GM18526 (cell line): ENCODE data around the gene ITPR2.

Experiments
- POLR2A ChIP-seq: IDR thresholded peaks from 3 replicates; pipeline ENCODE4 v1.6.1; 2011; ENCODE audit not compliant: insufficient read length; ENCODE audit errors: extremely low read depth

The ITPR2 gene

DNA sequence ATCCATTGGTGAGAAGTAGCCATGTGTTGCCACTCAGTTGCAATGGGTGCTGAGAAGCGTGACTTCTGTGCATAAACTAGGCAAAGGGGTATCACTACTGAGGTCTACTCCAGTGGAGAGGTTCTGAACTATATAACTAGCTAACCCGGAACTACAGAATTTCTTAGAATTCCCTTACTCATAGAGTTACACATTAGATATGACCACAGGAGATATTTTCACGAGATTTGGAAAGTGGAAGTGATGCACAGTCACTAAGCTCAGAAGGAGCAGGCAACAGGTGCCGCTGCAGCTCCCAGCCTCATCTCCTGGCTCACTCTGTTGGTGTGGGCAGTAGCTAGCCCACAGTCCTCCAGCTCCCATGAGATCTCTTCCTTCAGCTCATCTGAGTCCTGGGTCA is 501.0 kb downstream of the ITPR2 start:
- TF ChIP-seq POLR2A: no peak

GRCh38 chr12:26331136-26331535 is 501.9 kb downstream of the ITPR2 start:
- no peak for TF ChIP-seq POLR2A

DNA sequence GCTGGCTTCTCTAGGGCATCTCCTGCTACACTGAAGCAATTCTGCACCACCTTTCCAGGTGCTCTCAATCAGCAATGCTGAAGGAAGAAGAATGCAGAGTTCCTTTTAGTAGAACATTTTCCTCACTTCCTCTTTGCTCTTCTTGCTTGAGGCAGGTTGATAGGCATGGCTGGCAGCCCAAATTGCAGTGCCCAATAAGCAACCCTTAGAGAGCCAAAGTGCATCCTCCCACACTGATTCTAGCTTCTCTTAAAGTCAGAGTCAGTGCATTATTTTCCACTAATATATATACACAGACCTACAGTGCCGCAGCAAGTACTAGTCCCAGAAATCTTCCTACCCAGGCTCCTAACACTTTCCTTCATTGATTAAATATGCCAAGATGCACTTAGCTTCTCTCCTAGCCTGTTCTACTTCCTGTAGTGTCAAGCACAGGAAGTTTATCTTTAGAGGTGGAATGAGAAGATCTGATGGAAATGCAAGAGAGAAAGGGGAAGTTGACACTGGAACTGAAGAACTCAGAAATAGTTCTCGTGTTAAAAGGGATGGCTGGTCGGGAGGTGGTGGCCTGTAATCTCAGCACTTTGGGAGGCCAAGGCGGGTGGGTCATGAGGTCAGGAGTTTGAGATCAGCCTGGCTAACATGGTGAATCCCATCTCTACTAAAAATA is 504.9 kb downstream of the ITPR2 start:
- no peak for TF ChIP-seq POLR2A

GRCh38 chr12:26323673-26324072 is 509.3 kb downstream of the ITPR2 start:
- TF ChIP-seq POLR2A: no peak

DNA sequence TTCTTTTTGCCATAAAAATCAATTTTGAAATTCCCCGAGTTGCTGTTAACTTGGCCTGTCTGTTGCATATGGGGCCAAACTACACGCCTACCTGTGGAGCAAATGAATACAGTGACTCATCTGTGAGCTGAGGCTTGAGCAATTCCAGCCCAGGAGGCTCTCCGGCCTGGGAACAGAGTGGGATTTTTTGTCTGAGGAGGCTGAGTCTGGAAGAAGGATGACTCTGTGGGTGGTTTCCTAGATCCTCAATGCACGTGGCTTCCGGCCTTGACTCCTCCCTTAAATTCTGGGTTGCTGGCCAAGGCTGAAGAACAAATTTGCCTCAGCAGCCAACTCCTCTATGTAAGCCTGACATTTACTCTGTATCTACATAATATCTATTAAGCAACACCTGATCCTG is 513.5 kb downstream of the ITPR2 start:
- TF ChIP-seq POLR2A: no peak

- no peak for TF ChIP-seq POLR2A
Observed at GRCh38 chr12:26318661-26319068, 514.3 kb downstream of the ITPR2 start.

GRCh38 chr12:26317942-26318575 is 514.9 kb downstream of the ITPR2 start:
- no peak for TF ChIP-seq POLR2A

DNA sequence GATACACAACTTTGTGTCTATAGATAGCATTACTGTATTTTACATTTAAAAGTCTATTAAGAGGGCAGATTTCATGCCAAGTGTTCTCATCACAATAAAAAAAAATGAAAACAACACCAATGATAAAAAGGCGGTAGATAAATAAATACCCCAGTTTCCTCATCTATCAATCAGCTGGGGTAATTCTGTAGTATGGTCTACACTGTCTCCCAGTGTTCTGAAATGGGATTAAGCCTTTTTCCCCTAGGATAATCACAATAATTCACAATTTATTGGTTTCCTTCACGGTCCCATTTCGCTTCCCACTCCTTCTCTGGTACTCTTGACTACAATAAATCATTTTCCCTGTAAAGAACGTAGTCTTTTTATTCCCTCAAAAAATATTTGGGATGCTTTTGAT is 523.4 kb downstream of the ITPR2 start:
- TF ChIP-seq POLR2A: no peak

DNA sequence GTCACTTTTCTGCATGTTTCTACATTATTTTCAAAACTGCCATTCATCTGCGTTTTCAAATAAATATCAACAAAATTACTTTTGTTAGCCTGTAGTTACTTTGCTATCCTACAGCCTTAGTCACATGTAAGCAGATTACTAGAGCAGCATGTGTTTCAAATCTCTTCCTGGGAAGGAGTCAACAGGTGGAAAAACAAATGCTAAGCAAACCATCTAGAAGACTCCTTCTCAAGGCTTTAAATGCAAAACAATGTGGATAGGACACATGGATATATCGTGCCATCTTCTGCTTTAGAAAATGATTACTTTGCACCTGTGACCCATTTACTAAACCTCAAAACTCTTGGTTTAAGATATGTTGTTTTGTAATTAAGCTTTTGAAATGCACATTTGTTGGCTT is 528.7 kb downstream of the ITPR2 start:
- TF ChIP-seq POLR2A: no peak

GRCh38 chr12:26303418-26303817 is 529.6 kb downstream of the ITPR2 start:
- TF ChIP-seq POLR2A: no peak

DNA sequence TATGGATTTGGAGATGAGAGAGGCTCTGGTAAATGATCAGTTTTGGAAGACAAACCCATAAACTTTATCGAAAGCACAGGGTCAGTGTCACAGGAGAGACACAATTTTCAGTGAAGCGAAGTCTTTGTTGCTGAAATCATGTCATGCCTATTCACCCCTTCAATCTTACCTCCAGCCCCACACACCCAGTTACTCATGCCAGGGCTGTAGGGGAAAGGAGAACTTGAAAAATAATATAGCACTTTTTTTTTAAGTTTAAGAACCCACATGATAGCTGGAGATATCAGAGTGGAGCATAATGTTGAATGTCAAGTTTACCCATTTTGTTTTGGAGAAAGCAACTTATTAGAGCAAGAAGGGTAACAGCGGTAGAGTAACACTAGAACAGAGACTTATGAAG is 530.2 kb downstream of the ITPR2 start:
- no peak for TF ChIP-seq POLR2A

GRCh38 chr12:26299751-26300150 is 533.2 kb downstream of the ITPR2 start:
- no peak for TF ChIP-seq POLR2A

GRCh38 chr12:26298785-26299621 is 534.0 kb downstream of the ITPR2 start:
- TF ChIP-seq POLR2A: no peak

DNA sequence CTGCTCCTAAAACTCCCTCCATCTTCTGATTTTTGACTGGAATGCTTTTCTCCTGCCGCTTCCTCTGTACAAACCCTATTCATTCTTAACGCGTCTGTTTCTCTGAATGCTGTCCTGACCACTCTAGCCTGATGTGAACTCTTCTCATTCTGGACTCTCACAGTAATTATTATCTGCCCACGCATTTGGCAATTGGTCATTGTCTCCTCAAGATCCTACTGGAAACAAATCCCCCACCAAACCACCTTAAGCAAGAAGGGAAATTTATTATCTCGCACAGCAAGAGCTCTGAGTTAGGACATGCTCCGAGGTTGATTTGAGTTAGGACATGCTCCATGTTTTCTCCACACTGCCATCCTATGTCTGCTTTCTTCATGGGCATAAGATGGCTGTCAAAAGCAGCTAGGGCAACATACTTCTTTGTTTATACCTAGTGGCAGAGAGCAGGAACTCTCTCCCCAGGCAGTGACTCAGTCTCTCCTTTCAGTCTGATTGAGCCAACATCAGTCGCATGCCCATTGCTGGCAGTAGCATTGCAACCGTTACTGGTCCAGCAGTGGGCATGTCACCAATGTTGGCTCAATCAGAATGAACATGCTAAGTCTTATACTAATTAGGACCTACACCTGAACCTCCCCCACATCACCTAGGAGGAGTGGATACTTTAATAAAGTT is 535.5 kb downstream of the ITPR2 start:
- no peak for TF ChIP-seq POLR2A

DNA sequence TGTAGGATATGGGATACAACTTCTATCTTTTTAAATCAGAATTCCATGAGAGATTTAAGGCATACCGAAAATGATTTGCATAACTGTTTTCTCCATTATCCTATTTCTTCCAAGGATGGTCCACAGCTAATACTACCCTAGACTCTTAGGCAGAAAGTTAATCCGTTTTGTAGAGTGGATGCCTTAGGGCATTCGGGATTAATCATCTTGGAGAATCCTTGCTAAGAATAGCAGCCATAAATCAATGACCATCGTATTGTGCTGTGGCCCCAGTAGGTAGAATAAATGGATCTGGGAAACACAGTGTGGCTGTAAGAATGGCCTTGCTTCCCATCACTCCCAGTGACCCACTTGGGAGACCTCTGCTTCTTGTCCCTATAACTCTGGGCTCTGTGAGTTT is 538.0 kb downstream of the ITPR2 start:
- TF ChIP-seq POLR2A: no peak

DNA sequence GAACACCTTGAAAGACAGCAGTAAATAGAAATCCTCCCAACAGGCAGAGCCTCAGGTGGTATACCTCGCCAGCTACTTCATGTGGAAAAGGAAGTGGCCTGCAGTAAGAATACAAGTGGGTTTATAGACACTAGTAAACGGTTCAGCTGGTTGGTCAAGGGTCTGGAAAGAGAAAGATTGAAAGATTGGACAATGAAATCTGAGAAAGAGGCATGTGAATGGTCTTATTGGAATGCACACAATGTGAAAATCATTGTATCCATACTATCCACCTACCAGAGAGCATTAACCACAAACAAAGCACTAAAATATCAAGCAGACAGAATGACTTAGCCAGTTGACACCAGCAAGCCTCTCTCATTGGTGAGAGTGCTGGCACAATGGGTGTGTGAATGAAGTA is 539.4 kb downstream of the ITPR2 start:
- TF ChIP-seq POLR2A: no peak
